ENCODE data around the gene HTT.

GRCh38 chr4:3228881-3229280, 154.4 kb downstream of the HTT start:
- no peak for TF ChIP-seq CTCF (IDR thresholded peaks at IDR 0.05)
- TF ChIP-seq POLR2A (IDR thresholded peaks at IDR 0.05), result no peak
- no peak for TF ChIP-seq POLR2AphosphoS5 (IDR thresholded peaks at IDR 0.05)
- no peak for TF ChIP-seq EP300 (IDR thresholded peaks at IDR 0.05)
